ENCODE measurements around the gene ZIC2. TPM values are rescaled to one million over a fixed set of nuclear protein-coding genes. Genes with fewer than 3 reads are reported as not detected.

The ZIC2 gene
- total RNA-seq, 3 donors from 2014 or later (not counting 1 experiment from before 2014, with no cell fraction given): not detected

GRCh38 chr13:99976575-99976974, 5.0 kb upstream of the ZIC2 start:
- Histone ChIP-seq H3K4me1 (ENCODE audit: control insufficient read depth, insufficient read depth, low read length) (peaks cover 28% of the 10 kb centered on the region), H3K4me3 (ENCODE audit: low read length) (no peak overlapping the region), H3K9me3 (ENCODE audit: control insufficient read depth, insufficient read depth, low read length) (peaks cover 27% of the 10 kb centered on the region), H3K27ac (ENCODE audit: low read length) (no peak overlapping the region), H3K27me3 (ENCODE audit: control insufficient read depth, insufficient read depth, low read length) (peaks cover 85% of the 10 kb centered on the region), H3K36me3 (ENCODE audit: control insufficient read depth, insufficient read depth, low read length) (no peaks in the 10 kb centered on the region)
- Mint-ChIP-seq H3K4me3 (peak overlapping the region; percentile 13), H3K4me1 (peaks cover 13 to 16% of the 10 kb centered on the region in 2 donors), H3K9me3 (peaks cover 0 to 4% of the 10 kb centered on the region in 2 donors), H3K36me3 (peaks cover 22% of the 10 kb centered on the region), H3K27ac (no peak overlapping the region), H3K27me3 (ENCODE audit: low read depth in 2 of 2) (peaks cover 69 to 70% of the 10 kb centered on the region in 2 donors)
- intact Hi-C loops (cut with micrococcal nuclease): no loop called here
- no peak for TF ChIP-seq CTCF (IDR thresholded peaks at IDR 0.05)
- 100% methylated on average over 2 of the region's 5 CpGs for WGBS (ENCODE audit: insufficient coverage)
- no peak for DNase-seq
- ATAC-seq: no peak

- H3K27ac Mint-ChIP-seq: no peak overlapping the region
- H3K27me3 Mint-ChIP-seq (ENCODE audit: low read depth in 2 of 2): peaks cover 63% of the 10 kb centered on the region in 2 donors
- H3K4me1 ChIP-seq (ENCODE audit: control insufficient read depth, insufficient read depth, low read length): peaks cover 26% of the 10 kb centered on the region
- H3K4me1 Mint-ChIP-seq: peaks cover 9 to 10% of the 10 kb centered on the region in 2 donors
- DNase-seq (peak in 1 of 2 donors; percentile 24), ATAC-seq (no peak)
- peaks cover 22% of the 10 kb centered on the region for H3K9me3 ChIP-seq (ENCODE audit: control insufficient read depth, insufficient read depth, low read length)
- H3K27ac ChIP-seq (ENCODE audit: low read length): no peak overlapping the region
- 44% methylated on average over 5 of the region's 7 CpGs for WGBS (ENCODE audit: insufficient coverage)
- no peak overlapping the region for H3K4me3 Mint-ChIP-seq
- H3K4me3 ChIP-seq (ENCODE audit: low read length): no peak overlapping the region
- H3K36me3 Mint-ChIP-seq: peaks cover 22% of the 10 kb centered on the region
- intact Hi-C loops (cut with micrococcal nuclease): no loop called here
- peaks cover 0 to 4% of the 10 kb centered on the region in 2 donors for H3K9me3 Mint-ChIP-seq
- peaks cover 77% of the 10 kb centered on the region for H3K27me3 ChIP-seq (ENCODE audit: control insufficient read depth, insufficient read depth, low read length)
- no peak for TF ChIP-seq CTCF (IDR thresholded peaks at IDR 0.05)
- no peaks in the 10 kb centered on the region for H3K36me3 ChIP-seq (ENCODE audit: control insufficient read depth, insufficient read depth, low read length)
These were observed 4.2 kb upstream of the ZIC2 start for GRCh38 chr13:99977334-99977911.

- peaks cover 77% of the 10 kb centered on the region for H3K27me3 ChIP-seq (ENCODE audit: control insufficient read depth, insufficient read depth, low read length)
- no peak for TF ChIP-seq CTCF (IDR thresholded peaks at IDR 0.05)
- DNase-seq (peak in 1 of 2 donors; percentile 32), ATAC-seq (no peak)
- intact Hi-C loops (cut with micrococcal nuclease): no loop called here
- whole genome bisulfite sequencing (ENCODE audit: insufficient coverage): 12% methylated on average over 52 of the region's 52 CpGs
- peaks cover 25% of the 10 kb centered on the region for H3K9me3 ChIP-seq (ENCODE audit: control insufficient read depth, insufficient read depth, low read length)
- H3K4me3 ChIP-seq (ENCODE audit: low read length): no peak overlapping the region
- peaks cover 0 to 4% of the 10 kb centered on the region in 2 donors for H3K9me3 Mint-ChIP-seq
- no peaks in the 10 kb centered on the region for H3K36me3 ChIP-seq (ENCODE audit: control insufficient read depth, insufficient read depth, low read length)
- H3K27me3 Mint-ChIP-seq (ENCODE audit: low read depth in 2 of 2): peaks cover 56% of the 10 kb centered on the region in 2 donors
- H3K27ac Mint-ChIP-seq: no peak overlapping the region
- H3K4me1 Mint-ChIP-seq: peaks cover 8 to 16% of the 10 kb centered on the region in 2 donors
- peaks cover 16% of the 10 kb centered on the region for H3K36me3 Mint-ChIP-seq
- H3K4me1 ChIP-seq (ENCODE audit: control insufficient read depth, insufficient read depth, low read length): peaks cover 33% of the 10 kb centered on the region
- peak overlapping the region; percentile 57 for H3K4me3 Mint-ChIP-seq
- no peak overlapping the region for H3K27ac ChIP-seq (ENCODE audit: low read length)
These were observed 3.4 kb upstream of the ZIC2 start for GRCh38 chr13:99977912-99978798.

Data from natural killer cell (primary cell).